ENCODE data around the gene STAP2.

DNA sequence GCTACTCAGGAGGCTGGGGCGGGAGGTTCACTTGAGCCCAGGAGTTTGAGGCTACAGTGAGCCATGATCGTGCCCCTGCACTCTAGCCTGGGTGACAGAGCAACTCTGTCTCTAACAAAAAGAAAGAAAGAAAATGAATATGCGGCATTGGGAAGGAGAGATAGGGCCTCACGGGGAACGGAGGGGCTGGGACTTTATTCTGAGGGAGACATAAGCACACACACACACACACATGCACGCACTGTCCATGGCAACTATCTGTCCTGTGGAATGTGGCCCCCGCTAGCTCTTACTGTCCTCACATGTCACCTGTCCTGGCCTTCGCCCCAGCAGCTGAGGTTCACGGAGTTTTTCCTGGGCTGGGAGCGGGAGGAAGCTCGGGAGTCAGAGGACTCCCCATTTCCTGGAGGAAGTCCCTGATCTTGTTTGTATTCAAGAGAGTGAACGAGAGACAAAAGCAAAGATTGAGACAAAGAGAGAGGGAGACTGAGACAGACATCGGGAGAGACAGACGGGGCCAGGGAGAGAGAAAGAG lies 654 bp downstream of the STAP2 start:
- TF ChIP-seq EZH2 (IDR thresholded peaks at IDR 0.05; ENCODE audit: low read length, unreplicated experiment) (no peak), EZH2phosphoT487 (IDR thresholded peaks at IDR 0.05; ENCODE audit: borderline replicate concordance, low read length) (no peak)
- TF ChIP-seq, protein P1, sequence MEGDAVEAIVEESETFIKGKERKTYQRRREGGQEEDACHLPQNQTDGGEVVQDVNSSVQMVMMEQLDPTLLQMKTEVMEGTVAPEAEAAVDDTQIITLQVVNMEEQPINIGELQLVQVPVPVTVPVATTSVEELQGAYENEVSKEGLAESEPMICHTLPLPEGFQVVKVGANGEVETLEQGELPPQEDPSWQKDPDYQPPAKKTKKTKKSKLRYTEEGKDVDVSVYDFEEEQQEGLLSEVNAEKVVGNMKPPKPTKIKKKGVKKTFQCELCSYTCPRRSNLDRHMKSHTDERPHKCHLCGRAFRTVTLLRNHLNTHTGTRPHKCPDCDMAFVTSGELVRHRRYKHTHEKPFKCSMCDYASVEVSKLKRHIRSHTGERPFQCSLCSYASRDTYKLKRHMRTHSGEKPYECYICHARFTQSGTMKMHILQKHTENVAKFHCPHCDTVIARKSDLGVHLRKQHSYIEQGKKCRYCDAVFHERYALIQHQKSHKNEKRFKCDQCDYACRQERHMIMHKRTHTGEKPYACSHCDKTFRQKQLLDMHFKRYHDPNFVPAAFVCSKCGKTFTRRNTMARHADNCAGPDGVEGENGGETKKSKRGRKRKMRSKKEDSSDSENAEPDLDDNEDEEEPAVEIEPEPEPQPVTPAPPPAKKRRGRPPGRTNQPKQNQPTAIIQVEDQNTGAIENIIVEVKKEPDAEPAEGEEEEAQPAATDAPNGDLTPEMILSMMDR (conservative IDR thresholded peaks at IDR 0.05; ENCODE audit: low read depth, low read length): no peak

All from PC-3 (cell line).